ENCODE results near the gene PDK1. TPM values are rescaled to one million over a fixed set of nuclear protein-coding genes. Genes with fewer than 3 reads are reported as not detected.

PDK1 gene
- total RNA-seq, 1 experiment from 2014 or later = 11.7 TPM

DNA sequence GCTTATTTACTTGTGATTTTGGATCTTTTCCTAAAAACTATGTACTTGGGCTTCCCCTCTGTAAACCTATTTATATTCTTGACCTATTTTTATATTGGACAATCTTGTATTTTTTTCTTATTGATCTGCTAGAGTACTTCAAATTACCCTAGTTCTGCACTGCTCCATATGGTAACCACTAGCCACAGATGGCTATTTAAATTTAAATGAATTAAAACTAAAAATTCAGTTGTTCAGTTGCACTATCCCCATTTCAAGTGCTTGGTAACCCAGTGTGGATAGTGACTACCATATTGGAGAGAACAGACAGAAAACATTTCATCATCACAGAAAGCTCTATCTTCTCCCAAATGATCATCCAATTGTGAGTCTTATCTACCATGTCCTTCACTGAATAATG lies 74.3 kb downstream of the PDK1 start:
- no peak for TF ChIP-seq POLR2AphosphoS5 (IDR thresholded peaks at IDR 0.05; ENCODE audit: low read depth, low read length)
- TF ChIP-seq, protein P1, sequence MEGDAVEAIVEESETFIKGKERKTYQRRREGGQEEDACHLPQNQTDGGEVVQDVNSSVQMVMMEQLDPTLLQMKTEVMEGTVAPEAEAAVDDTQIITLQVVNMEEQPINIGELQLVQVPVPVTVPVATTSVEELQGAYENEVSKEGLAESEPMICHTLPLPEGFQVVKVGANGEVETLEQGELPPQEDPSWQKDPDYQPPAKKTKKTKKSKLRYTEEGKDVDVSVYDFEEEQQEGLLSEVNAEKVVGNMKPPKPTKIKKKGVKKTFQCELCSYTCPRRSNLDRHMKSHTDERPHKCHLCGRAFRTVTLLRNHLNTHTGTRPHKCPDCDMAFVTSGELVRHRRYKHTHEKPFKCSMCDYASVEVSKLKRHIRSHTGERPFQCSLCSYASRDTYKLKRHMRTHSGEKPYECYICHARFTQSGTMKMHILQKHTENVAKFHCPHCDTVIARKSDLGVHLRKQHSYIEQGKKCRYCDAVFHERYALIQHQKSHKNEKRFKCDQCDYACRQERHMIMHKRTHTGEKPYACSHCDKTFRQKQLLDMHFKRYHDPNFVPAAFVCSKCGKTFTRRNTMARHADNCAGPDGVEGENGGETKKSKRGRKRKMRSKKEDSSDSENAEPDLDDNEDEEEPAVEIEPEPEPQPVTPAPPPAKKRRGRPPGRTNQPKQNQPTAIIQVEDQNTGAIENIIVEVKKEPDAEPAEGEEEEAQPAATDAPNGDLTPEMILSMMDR (IDR thresholded peaks at IDR 0.05) = no peak
- no peak for TF ChIP-seq SIN3A (IDR thresholded peaks at IDR 0.05; ENCODE audit: borderline replicate concordance, insufficient read depth, low read depth, low read length)
- TF ChIP-seq TCF7L2 (IDR thresholded peaks at IDR 0.05; ENCODE audit: low read depth, low read length) = no peak
- TF ChIP-seq, protein P2, sequence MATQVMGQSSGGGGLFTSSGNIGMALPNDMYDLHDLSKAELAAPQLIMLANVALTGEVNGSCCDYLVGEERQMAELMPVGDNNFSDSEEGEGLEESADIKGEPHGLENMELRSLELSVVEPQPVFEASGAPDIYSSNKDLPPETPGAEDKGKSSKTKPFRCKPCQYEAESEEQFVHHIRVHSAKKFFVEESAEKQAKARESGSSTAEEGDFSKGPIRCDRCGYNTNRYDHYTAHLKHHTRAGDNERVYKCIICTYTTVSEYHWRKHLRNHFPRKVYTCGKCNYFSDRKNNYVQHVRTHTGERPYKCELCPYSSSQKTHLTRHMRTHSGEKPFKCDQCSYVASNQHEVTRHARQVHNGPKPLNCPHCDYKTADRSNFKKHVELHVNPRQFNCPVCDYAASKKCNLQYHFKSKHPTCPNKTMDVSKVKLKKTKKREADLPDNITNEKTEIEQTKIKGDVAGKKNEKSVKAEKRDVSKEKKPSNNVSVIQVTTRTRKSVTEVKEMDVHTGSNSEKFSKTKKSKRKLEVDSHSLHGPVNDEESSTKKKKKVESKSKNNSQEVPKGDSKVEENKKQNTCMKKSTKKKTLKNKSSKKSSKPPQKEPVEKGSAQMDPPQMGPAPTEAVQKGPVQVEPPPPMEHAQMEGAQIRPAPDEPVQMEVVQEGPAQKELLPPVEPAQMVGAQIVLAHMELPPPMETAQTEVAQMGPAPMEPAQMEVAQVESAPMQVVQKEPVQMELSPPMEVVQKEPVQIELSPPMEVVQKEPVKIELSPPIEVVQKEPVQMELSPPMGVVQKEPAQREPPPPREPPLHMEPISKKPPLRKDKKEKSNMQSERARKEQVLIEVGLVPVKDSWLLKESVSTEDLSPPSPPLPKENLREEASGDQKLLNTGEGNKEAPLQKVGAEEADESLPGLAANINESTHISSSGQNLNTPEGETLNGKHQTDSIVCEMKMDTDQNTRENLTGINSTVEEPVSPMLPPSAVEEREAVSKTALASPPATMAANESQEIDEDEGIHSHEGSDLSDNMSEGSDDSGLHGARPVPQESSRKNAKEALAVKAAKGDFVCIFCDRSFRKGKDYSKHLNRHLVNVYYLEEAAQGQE (IDR thresholded peaks at IDR 0.05; ENCODE audit: insufficient read depth in 1 of 2, low read depth in 2 of 2, low read length in 1 of 2) = no peak
- H3K9me3 ChIP-seq (ENCODE audit: control insufficient read depth, insufficient read depth, low read depth, low read length) = no peaks in the 10 kb centered on the region
- no peak overlapping the region for H3K4me3 ChIP-seq (ENCODE audit: low read depth in 2 of 2, low read length in 2 of 2)
- H3K36me3 ChIP-seq (ENCODE audit: control insufficient read depth, insufficient read depth, low read length) = no peaks in the 10 kb centered on the region
- intact Hi-C loops (cut with micrococcal nuclease; ENCODE audit: unreplicated experiment) (no loop called here), in situ Hi-C loops (cut with HindIII; ENCODE audit: low pct_unique_long_range_greater_than_20kb, low sequenced_read_pairs) (no loop called here)
- DNase-seq (ENCODE audit: low read depth, low spot score) = no peak
- no peaks in the 10 kb centered on the region for H3K27me3 ChIP-seq (ENCODE audit: control insufficient read depth, insufficient read depth, low read length)
- POLR2A ChIA-PET = no interaction called here
- no TSS peak for BruUV-seq (replicated peaks)
- CTCF ChIA-PET = no interaction called here
- H3K4me1 ChIP-seq (ENCODE audit: control insufficient read depth, insufficient read depth, low read length) = no peaks in the 10 kb centered on the region
- H3K27ac ChIP-seq (ENCODE audit: low read length) = no peak overlapping the region
- ATAC-seq = no peak

DNA sequence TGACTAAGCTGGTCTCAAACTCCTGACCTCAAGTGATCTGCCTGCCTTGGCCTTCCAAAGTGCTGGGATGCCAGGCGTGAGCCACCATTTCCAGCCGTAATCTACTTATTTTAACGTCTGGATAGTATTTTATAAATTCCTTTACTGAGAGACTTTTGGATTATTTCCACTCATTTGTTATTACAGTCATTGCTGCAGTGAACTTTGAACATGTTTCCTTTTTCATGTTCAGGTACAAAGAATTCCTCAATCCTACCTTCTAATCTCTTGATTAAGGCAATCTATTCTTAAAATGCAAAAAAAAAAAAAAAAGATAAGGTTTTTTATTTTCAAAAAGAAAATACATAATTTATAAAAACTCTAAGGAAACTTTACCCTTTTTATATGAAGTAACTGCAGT lies 78.6 kb downstream of the PDK1 start:
- no peaks in the 10 kb centered on the region for H3K9me3 ChIP-seq (ENCODE audit: control insufficient read depth, insufficient read depth, low read depth, low read length)
- H3K36me3 ChIP-seq (ENCODE audit: control insufficient read depth, insufficient read depth, low read length) = no peaks in the 10 kb centered on the region
- POLR2A ChIA-PET = no interaction called here
- H3K27me3 ChIP-seq (ENCODE audit: control insufficient read depth, insufficient read depth, low read length) = no peaks in the 10 kb centered on the region
- DNase-seq (ENCODE audit: low read depth, low spot score) (no peak), ATAC-seq (no peak)
- H3K27ac ChIP-seq (ENCODE audit: low read length) = no peak overlapping the region
- no peak overlapping the region for H3K4me3 ChIP-seq (ENCODE audit: low read depth in 2 of 2, low read length in 2 of 2)
- BruUV-seq (replicated peaks) = no TSS peak
- H3K4me1 ChIP-seq (ENCODE audit: control insufficient read depth, insufficient read depth, low read length) = no peaks in the 10 kb centered on the region
- in situ Hi-C loops (cut with HindIII; ENCODE audit: low pct_unique_long_range_greater_than_20kb, low sequenced_read_pairs) (no loop called here), intact Hi-C loops (cut with micrococcal nuclease; ENCODE audit: unreplicated experiment) (no loop called here)
- CTCF ChIA-PET = interaction anchor here (0.6 kb wide), 1 partner anchor 67 kb away, joined by 3 read pairs; no protein-coding TSS in a partner anchor
- TF ChIP-seq TCF7L2 (IDR thresholded peaks at IDR 0.05; ENCODE audit: low read depth, low read length) (no peak), SIN3A (IDR thresholded peaks at IDR 0.05; ENCODE audit: borderline replicate concordance, insufficient read depth, low read depth, low read length) (no peak), POLR2AphosphoS5 (IDR thresholded peaks at IDR 0.05; ENCODE audit: low read depth, low read length) (no peak)
- TF ChIP-seq, protein P2 (IDR thresholded peaks at IDR 0.05; ENCODE audit: insufficient read depth in 1 of 2, low read depth in 2 of 2, low read length in 1 of 2) = no peak
- TF ChIP-seq, protein P1 (IDR thresholded peaks at IDR 0.05) = no peak
